Muscle of leg (tissue), 11 donors: Measurements from ENCODE around the gene DENND10. TPM values are rescaled to one million over a fixed set of nuclear protein-coding genes. Genes with fewer than 3 reads are reported as not detected.

Source experiments
- DNase-seq: peaks from one replicate; pipeline ENCODE4 v3.0.0; 2013
- H3K27ac ChIP-seq: one replicate; pipeline ENCODE4 v1.5.1; 2013; ENCODE audit warnings: mild to moderate bottlenecking, low read length, control low read depth
- H3K27me3 ChIP-seq: one replicate; pipeline ENCODE4 v1.6.1; 2013; ENCODE audit warnings: low read length; ENCODE audit not compliant: control insufficient read depth, insufficient read depth
- H3K36me3 ChIP-seq: one replicate; pipeline ENCODE4 v1.6.1; 2013; ENCODE audit warnings: low read length; ENCODE audit not compliant: control insufficient read depth, insufficient read depth
- H3K4me1 ChIP-seq: one replicate; pipeline ENCODE4 v1.6.1; 2013; ENCODE audit warnings: low read length; ENCODE audit not compliant: control insufficient read depth, insufficient read depth
- H3K4me3 ChIP-seq: one replicate; pipeline ENCODE4 v1.5.1; 2013; ENCODE audit warnings: low read length, control low read depth
- H3K9me3 ChIP-seq: replicated peaks from 2 replicates; pipeline ENCODE4 v1.6.1; 2013; ENCODE audit warnings: low read depth, low read length; ENCODE audit not compliant: control insufficient read depth
- WGBS: methylation state at CpG from one replicate; pipeline ENCODE4 v1.1.5; 2013; ENCODE audit warnings: missing lambda C conversion rate; ENCODE audit not compliant: insufficient coverage; 5-methylcytosine and 5-hydroxymethylcytosine counted together
- polyA plus RNA-seq, 8 donors: library from polyadenylated mRNA; unstranded; fragments of 120-200 nt; gene quantifications; one replicate each; pipeline versions ENCODE4 v1.2.1 to v1.2.3, GENCODE V29; 2013; ENCODE audit warnings: inconsistent platforms in 1 of 8, low replicate concordance in 1 of 8; ENCODE audit not compliant: insufficient read length in 8 of 8, insufficient read depth in 1 of 8
- total RNA-seq: library from RNA; stranded (reverse); fragments of 120-200 nt; gene quantifications from one replicate; pipeline ENCODE4 v1.2.4, GENCODE V29; 2013

Gene DENND10
- total and polyA plus RNA-seq, 9 donors = 24.7 to 38.5 (median 33.0) TPM

- no peak overlapping the region for H3K27ac ChIP-seq
- WGBS = 86% methylated on average over 3 of the region's 6 CpGs
Observed at GRCh38 chr10:119073584-119073983, 30.3 kb upstream of the DENND10 start.

GRCh38 chr10:119078422-119079179 lies 25.3 kb upstream of the DENND10 start:
- no peak for DNase-seq
- H3K9me3 ChIP-seq = no peaks in the 10 kb centered on the region
- 58% methylated on average over 2 of the region's 10 CpGs for WGBS
- peak overlapping the region; percentile 5 for H3K4me3 ChIP-seq
- H3K36me3 ChIP-seq = no peaks in the 10 kb centered on the region
- no peaks in the 10 kb centered on the region for H3K27me3 ChIP-seq
- no peak overlapping the region for H3K27ac ChIP-seq
- H3K4me1 ChIP-seq = peaks cover 3% of the 10 kb centered on the region

More at GRCh38 chr10:119073584-119073983, 30.3 kb upstream of the DENND10 start:
- Histone ChIP-seq H3K4me1 (peaks cover 3% of the 10 kb centered on the region), H3K27me3 (no peaks in the 10 kb centered on the region), H3K36me3 (peaks cover 21% of the 10 kb centered on the region), H3K4me3 (no peak overlapping the region), H3K9me3 (no peaks in the 10 kb centered on the region)
- no peak for DNase-seq

- peak; percentile 87 for DNase-seq
- 0% methylated on average over 44 of the region's 48 CpGs for WGBS
- H3K27me3 ChIP-seq = no peaks in the 10 kb centered on the region
- H3K4me1 ChIP-seq = peaks cover 3% of the 10 kb centered on the region
- H3K9me3 ChIP-seq = no peaks in the 10 kb centered on the region
- H3K4me3 ChIP-seq = peak overlapping the region; percentile 73
- H3K36me3 ChIP-seq = no peaks in the 10 kb centered on the region
- peak overlapping the region; percentile 95 for H3K27ac ChIP-seq
Observed at GRCh38 chr10:119079599-119080520, 24.1 kb upstream of the DENND10 start.

- no peaks in the 10 kb centered on the region for H3K27me3 ChIP-seq
- WGBS = under 1% methylated on average over 74 of the region's 74 CpGs
Observed at GRCh38 chr10:119080521-119081259, 23.2 kb upstream of the DENND10 start, which contains the start of gene EIF3A. Gene EIF3A, minus strand, starts transcription at chr10:119080817. Its CDS starts 141 bp downstream, at chr10:119080676.

DNA sequence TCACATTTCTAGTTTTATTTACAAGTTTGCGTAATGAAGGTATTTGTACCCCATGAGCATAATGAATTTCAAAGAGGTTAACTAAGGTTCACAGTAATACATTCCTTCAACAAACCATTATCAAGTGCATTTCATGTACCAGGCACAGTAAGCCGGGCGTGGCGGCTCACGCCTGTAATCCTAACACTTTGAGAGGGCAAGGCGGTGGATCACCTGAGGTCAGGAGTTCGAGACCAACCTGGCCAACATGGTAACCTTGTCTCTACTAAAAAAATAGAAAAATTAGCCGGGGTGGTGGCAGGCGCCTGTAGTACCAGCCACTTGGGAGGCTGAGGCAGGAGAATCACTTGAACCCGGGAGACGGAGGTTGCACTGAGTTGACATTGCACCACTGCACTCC lies 19.0 kb upstream of the DENND10 start:
- no peaks in the 10 kb centered on the region for H3K4me1 ChIP-seq
- 77% methylated on average over 3 of the region's 11 CpGs for WGBS
- H3K36me3 ChIP-seq = no peaks in the 10 kb centered on the region
- no peak overlapping the region for H3K27ac ChIP-seq
- no peak for DNase-seq
- no peaks in the 10 kb centered on the region for H3K27me3 ChIP-seq
- no peaks in the 10 kb centered on the region for H3K9me3 ChIP-seq
- H3K4me3 ChIP-seq = no peak overlapping the region

More at GRCh38 chr10:119080521-119081259, 23.2 kb upstream of the DENND10 start, which contains the start of gene EIF3A:
- Histone ChIP-seq H3K4me3 (peak within 1 kb of the TSS; percentile 73), H3K27ac (peak within 1 kb of the TSS; percentile 95), H3K36me3 (no peaks in the 10 kb centered on the region), H3K4me1 (peaks cover 3% of the 10 kb centered on the region), H3K9me3 (no peaks in the 10 kb centered on the region)
- DNase-seq = peak; percentile 97

- no peaks in the 10 kb centered on the region for H3K9me3 ChIP-seq
- DNase-seq = no peak
- no peaks in the 10 kb centered on the region for H3K4me1 ChIP-seq
- H3K36me3 ChIP-seq = no peaks in the 10 kb centered on the region
- no peaks in the 10 kb centered on the region for H3K27me3 ChIP-seq
- no peak overlapping the region for H3K4me3 ChIP-seq
- no peak overlapping the region for H3K27ac ChIP-seq
- 25% methylated on average over 4 of the region's 4 CpGs for WGBS
Observed at GRCh38 chr10:119087271-119087882, 16.5 kb upstream of the DENND10 start.

DNA sequence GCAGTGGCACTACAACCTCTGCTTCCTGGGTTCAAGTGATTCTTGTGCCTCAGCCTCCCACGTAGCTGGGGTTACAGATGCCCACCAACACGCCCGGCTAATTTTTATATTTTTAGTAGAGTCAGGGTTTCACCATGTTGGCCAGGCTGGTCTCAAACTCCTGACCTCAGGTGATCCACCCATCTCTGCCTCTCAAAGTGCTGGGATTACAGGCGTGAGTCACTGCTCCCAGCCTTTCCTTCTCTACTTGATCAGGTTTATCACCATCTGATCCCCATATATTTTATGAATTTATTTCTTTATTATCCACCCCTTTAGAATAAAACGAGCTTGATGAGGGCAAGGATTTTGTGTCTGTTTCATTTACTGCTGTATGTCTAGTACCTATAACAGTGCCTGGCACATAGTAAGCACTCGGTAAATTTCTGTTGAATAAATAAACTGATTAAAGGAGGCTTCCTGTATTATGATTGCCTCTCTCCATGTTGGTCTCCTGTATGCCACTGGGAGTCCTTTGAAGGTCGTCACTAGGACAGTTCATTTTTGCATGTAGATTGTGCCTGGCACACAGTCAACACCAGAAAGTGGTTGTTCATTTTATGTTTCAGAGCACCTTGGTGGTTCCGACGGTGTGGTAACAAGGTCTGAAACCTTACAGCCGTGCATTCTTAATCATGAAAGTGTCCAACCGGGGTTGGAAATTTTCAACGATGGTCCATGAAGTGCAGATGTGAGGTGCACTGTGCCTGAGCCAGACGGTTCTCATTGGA lies 13.7 kb upstream of the DENND10 start:
- WGBS = 71% methylated on average over 7 of the region's 13 CpGs
- no peaks in the 10 kb centered on the region for H3K27me3 ChIP-seq
- H3K4me1 ChIP-seq = no peaks in the 10 kb centered on the region
- no peak overlapping the region for H3K4me3 ChIP-seq
- no peaks in the 10 kb centered on the region for H3K9me3 ChIP-seq
- no peak overlapping the region for H3K27ac ChIP-seq
- no peak for DNase-seq
- H3K36me3 ChIP-seq = no peaks in the 10 kb centered on the region

- Histone ChIP-seq H3K27ac (no peak overlapping the region), H3K27me3 (no peaks in the 10 kb centered on the region), H3K4me3 (no peak overlapping the region), H3K36me3 (no peaks in the 10 kb centered on the region), H3K4me1 (no peaks in the 10 kb centered on the region), H3K9me3 (no peaks in the 10 kb centered on the region)
- no peak for DNase-seq
- WGBS = no CpG with 5 or more reads among the region's 5 CpGs
Observed at GRCh38 chr10:119090968-119091367, 12.9 kb upstream of the DENND10 start.

DNA sequence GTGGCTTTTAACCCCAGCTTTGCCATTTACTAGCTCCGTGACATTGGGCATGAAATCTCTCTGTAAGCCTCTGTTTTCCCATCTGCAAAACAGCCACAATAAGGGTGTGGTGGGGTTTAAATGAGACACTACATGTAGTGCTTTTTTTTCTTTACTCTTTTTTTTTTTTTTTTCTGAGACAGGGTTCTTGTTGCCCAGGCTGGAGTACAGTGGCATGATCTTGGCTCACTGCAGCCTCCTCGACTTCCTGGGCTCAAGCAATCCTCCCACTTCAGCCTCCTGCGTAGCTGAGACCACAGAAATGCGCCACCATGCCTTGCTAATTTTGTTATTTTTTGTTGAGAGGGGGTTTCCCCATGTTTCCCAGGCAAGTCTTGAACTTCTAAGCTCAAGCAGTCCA lies 8.3 kb upstream of the DENND10 start:
- DNase-seq = no peak
- Histone ChIP-seq H3K27ac (no peak overlapping the region), H3K27me3 (no peaks in the 10 kb centered on the region), H3K9me3 (no peaks in the 10 kb centered on the region), H3K36me3 (no peaks in the 10 kb centered on the region), H3K4me1 (no peaks in the 10 kb centered on the region), H3K4me3 (no peak overlapping the region)
- WGBS = no CpG with 5 or more reads among the region's 4 CpGs
